PC-9 (cell line): ENCODE results near the gene LRRC4B. TPM values are rescaled to one million over a fixed set of nuclear protein-coding genes. Genes with fewer than 3 reads are reported as not detected.

Experiments
- BruUV-seq: library from RNA; stranded (reverse); fragments of 400-500 nt; replicated peaks from 2 replicates; lab custom pipeline; 2021; lab: Mats Ljungman, UMichigan
- CTCF ChIA-PET: fragments of 300-600 bp; sonication (Branson Sonifier 250); formaldehyde crosslinking; loops from one replicate; lab custom pipeline; 2022; ENCODE audit warnings: antibody characterized with exemption; lab: Charles Lee
- POLR2A ChIA-PET: fragments of 300-600 bp; sonication (Branson Sonifier 250); formaldehyde crosslinking; loops from one replicate; lab custom pipeline; 2022; ENCODE audit warnings: antibody characterized with exemption; ENCODE audit not compliant: unreplicated experiment; lab: Charles Lee
- DNase-seq, 2 experiments: peaks; one replicate each; pipeline versions ENCODE4 v3.0.0 to v3.0.0-alpha.2; 2015 to 2022; ENCODE audit warnings: mixed read lengths in 1 of 2
- H2AFZ ChIP-seq: fragments of 200-600 bp; sonication (generic); 2 replicates; pipeline ENCODE4 v1.8.1; 2017; ENCODE audit warnings: antibody characterized with exemption
- H3F3A ChIP-seq: fragments of 200-600 bp; sonication (generic); 2 replicates; pipeline ENCODE4 v1.8.1; 2017; ENCODE audit warnings: antibody characterized with exemption, mild to moderate bottlenecking, low read depth; ENCODE audit not compliant: insufficient read depth
- H3K27ac ChIP-seq: fragments of 200-600 bp; sonication (generic); 2 replicates; pipeline ENCODE4 v1.6.1; 2016; ENCODE audit warnings: mixed run types
- H3K27me3 ChIP-seq: fragments of 200-600 bp; sonication (generic); 2 replicates; pipeline ENCODE4 v1.6.1; 2016; ENCODE audit warnings: low read depth, mixed run types; ENCODE audit not compliant: insufficient read depth
- H3K36me3 ChIP-seq: fragments of 200-600 bp; sonication (generic); 2 replicates; pipeline ENCODE4 v1.6.1; 2016; ENCODE audit warnings: low read depth, mixed run types
- H3K4me1 ChIP-seq: fragments of 200-600 bp; sonication (generic); replicated peaks from 2 replicates; pipeline ENCODE4 v1.6.1; 2016; ENCODE audit warnings: mixed run types; ENCODE audit not compliant: insufficient read depth
- H3K4me2 ChIP-seq: fragments of 200-600 bp; sonication (generic); 2 replicates; pipeline ENCODE4 v1.6.1; 2017; ENCODE audit warnings: mixed run types
- H3K4me3 ChIP-seq: fragments of 200-600 bp; sonication (generic); 2 replicates; pipeline ENCODE4 v1.6.1; 2016; ENCODE audit warnings: mixed run types
- H3K79me2 ChIP-seq: fragments of 200-600 bp; sonication (generic); 2 replicates; pipeline ENCODE4 v1.6.1; 2017; ENCODE audit warnings: low read depth, mixed run types
- H3K9me2 ChIP-seq: fragments of 200-600 bp; sonication (generic); 2 replicates; pipeline ENCODE4 v1.8.1; 2017; ENCODE audit warnings: mild to moderate bottlenecking; ENCODE audit not compliant: insufficient read depth
- H3K9me3 ChIP-seq: fragments of 200-600 bp; sonication (generic); 2 replicates; pipeline ENCODE4 v1.8.1; 2016; ENCODE audit warnings: low read depth; ENCODE audit not compliant: insufficient read depth
- H4K20me1 ChIP-seq: fragments of 200-600 bp; sonication (generic); 2 replicates; pipeline ENCODE4 v1.8.1; 2017; ENCODE audit not compliant: insufficient read depth
- CTCF ChIP-seq: fragments of 200-600 bp; sonication (generic); conservative IDR thresholded peaks from 2 replicates; pipeline ENCODE4 v1.6.1; 2017; ENCODE audit warnings: mixed run types, antibody characterized with exemption, mild to moderate bottlenecking, moderate library complexity
- EZH2 ChIP-seq: fragments of 200-600 bp; sonication (generic); IDR thresholded peaks from 2 replicates; pipeline ENCODE4 v1.8.0; 2017; ENCODE audit warnings: antibody characterized with exemption, low read depth
- intact Hi-C: fragments of 100-400 bp; cut with micrococcal nuclease; formaldehyde crosslinking; loops from one replicate; pipeline ENCODE4 v1.10.0; 2022; ENCODE audit not compliant: unreplicated experiment
- total RNA-seq: library from RNA; stranded (reverse); gene quantifications from 2 replicates; pipeline ENCODE4 v1.2.3, GENCODE V29; 2021

LRRC4B gene
- total RNA-seq, 1 experiment from 2014 or later: not detected

DNA sequence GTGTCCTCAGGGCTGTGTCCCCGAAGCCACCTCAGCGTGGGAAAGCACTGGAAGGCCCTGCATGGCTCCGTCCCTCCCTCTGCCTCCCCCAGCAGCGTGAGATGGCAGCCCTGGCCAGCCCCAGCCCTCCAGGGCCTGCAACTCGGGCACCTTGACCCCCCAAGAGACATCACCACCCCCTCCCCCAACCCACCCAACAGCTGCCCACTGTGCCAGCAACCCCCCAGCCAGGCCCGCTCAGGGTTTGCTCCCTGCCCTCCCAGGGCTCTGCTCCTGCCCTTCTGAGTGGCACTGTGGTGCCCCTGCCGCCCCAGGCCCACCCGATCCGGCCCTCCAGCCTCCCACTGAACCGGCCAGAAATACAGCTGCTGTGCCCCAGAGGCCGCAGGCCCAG, 53.1 kb downstream of the LRRC4B start:
- no peak overlapping the region for H3K27ac ChIP-seq
- ChIA-PET POLR2A (no interaction called here), CTCF (no interaction called here)
- no peak for DNase-seq
- intact Hi-C loops: no loop called here
- H3K4me3 ChIP-seq: no peak overlapping the region
- no peak overlapping the region for H3K4me2 ChIP-seq
- TF ChIP-seq EZH2: no peak
- no peaks in the 10 kb centered on the region for H4K20me1 ChIP-seq
- H2AFZ ChIP-seq: no peak overlapping the region
- H3K36me3 ChIP-seq: no peaks in the 10 kb centered on the region
- no TSS peak for BruUV-seq
- no peaks in the 10 kb centered on the region for H3F3A ChIP-seq
- no peaks in the 10 kb centered on the region; the same call in 1 of the 2 replicates for H3K9me3 ChIP-seq
- peaks cover 6% of the 10 kb centered on the region for H3K4me1 ChIP-seq
- H3K9me2 ChIP-seq: no peaks in the 10 kb centered on the region
- no peaks in the 10 kb centered on the region for H3K79me2 ChIP-seq
- no peaks in the 10 kb centered on the region for H3K27me3 ChIP-seq

DNA sequence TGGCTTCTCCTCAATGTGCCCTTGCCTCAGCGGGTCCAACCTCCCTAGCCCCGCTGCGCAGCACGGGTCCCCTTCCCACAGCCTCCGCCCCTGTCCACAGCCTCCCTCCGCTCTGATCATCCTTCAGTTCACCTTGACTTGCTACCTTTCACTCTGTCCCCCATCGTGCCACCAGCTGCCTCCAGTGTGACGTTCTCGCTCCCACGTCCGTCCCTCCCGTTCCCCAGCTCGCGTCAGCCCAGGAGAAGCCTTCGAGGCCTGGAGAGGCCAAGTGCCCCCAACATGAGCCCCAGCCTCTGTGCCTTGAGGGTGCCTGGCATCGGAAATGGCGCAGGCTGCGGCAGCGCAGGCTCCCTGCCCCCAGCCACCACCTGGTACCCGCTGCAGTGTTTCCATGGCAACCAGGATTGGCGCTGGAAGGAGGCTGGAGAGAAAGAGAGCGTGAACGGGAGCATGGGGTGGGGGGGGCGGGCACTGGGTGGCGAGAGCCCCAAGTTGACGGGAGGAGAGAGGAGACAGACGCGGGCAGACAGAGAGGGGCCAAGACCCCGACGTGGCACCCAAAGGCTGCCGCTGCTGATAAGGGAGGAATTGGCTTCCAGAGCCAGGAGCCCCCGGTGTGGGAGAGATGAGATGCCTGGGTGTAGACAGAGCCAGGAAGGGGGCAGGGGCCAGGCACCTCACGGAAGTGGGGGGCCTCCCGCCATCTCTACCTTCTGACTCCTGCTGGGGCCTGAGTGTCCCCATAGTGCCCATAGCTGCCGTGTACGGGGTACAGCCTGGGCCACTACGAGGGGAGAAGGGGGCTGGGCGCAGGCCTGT, 53.7 kb downstream of the LRRC4B start:
- TF ChIP-seq CTCF (no peak), EZH2 (no peak)
- no peaks in the 10 kb centered on the region for H4K20me1 ChIP-seq
- peaks cover 6% of the 10 kb centered on the region for H3K4me1 ChIP-seq
- H3F3A ChIP-seq: no peaks in the 10 kb centered on the region; the same call in 1 of the 2 replicates
- BruUV-seq: no TSS peak
- no peaks in the 10 kb centered on the region; the same call in 1 of the 2 replicates for H3K9me3 ChIP-seq
- H3K27ac ChIP-seq: no peak overlapping the region
- no peaks in the 10 kb centered on the region for H3K79me2 ChIP-seq
- no peaks in the 10 kb centered on the region for H3K27me3 ChIP-seq
- no peaks in the 10 kb centered on the region for H3K9me2 ChIP-seq
- intact Hi-C loops: no loop called here
- H3K4me2 ChIP-seq: no peak overlapping the region
- no peak overlapping the region for H2AFZ ChIP-seq
- no peaks in the 10 kb centered on the region for H3K36me3 ChIP-seq
- no peak overlapping the region for H3K4me3 ChIP-seq
- CTCF ChIA-PET: no interaction called here
- DNase-seq: no peak
- POLR2A ChIA-PET: no interaction called here

DNA sequence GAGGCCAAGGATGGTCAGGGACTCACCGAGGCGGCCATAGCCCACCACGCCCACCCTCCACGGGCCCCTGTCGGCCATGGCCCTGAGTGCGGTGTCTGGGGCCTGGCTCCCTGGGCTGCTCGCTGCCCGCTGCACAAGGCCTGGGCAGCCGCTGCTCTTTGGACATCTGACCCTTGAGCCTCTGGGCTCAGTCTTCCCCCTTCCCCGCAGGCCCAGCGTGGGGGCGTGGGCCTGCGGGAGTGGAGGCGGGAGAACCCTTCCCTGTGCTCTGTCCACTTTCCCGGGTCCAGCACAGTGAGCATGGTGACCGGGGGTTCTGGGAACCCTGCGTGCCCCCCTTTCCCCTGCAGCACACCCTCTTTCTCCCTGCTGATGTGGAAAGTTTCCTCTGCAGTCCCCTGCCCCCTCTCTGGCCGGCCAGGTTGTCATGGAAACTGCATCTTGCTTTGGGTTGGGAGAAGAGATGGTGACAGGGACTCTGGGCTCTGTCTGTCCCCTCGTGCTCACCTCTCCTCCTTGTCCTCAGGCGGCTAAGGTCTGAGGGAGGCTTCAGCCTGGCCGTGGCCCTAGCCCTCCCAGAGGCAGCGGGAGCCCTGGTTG, 54.4 kb downstream of the LRRC4B start, which contains the start of gene ASPDH:
TSS of gene ASPDH (minus strand) at position 168 of the 600 bp plus-strand sequence. CDS start at position 78, 90 bp downstream.
- ChIA-PET CTCF (no interaction called here), POLR2A (no interaction called here)

More for the DNA sequence above, 54.4 kb downstream of the LRRC4B start, which contains the start of gene ASPDH:
- Histone ChIP-seq H3K4me1 (peaks cover 6% of the 10 kb centered on the region), H4K20me1 (no peaks in the 10 kb centered on the region), H3K79me2 (no peaks in the 10 kb centered on the region), H3K9me3 (no peaks in the 10 kb centered on the region; the same call in 1 of the 2 replicates), H3K4me2 (no peak within 1 kb of the TSS), H3K4me3 (no peak within 1 kb of the TSS), H2AFZ (no peak within 1 kb of the TSS), H3K27me3 (no peaks in the 10 kb centered on the region), H3K36me3 (no peaks in the 10 kb centered on the region), H3K27ac (no peak within 1 kb of the TSS), H3F3A (no peaks in the 10 kb centered on the region; the same call in 1 of the 2 replicates), H3K9me2 (no peaks in the 10 kb centered on the region)
- intact Hi-C loops: no loop called here
- TF ChIP-seq EZH2 (no peak), CTCF (no peak)
- no peak for DNase-seq
- no TSS peak for BruUV-seq
